HG03175 (cell line): ENCODE measurements around the gene JUP.
"Not testable (repeated sequence)": the region's sequence is repeated elsewhere in the genome, so short reads cannot be mapped to it uniquely, and the experiment has no call there.

Experiments used
- ATAC-seq: cut with Tn5 transposase; IDR thresholded peaks from one replicate; pipeline ENCODE4 v1.9.1; 2021; ENCODE audit warnings: mild to moderate bottlenecking, moderate library complexity; ENCODE audit not compliant: unreplicated experiment

Gene JUP

DNA sequence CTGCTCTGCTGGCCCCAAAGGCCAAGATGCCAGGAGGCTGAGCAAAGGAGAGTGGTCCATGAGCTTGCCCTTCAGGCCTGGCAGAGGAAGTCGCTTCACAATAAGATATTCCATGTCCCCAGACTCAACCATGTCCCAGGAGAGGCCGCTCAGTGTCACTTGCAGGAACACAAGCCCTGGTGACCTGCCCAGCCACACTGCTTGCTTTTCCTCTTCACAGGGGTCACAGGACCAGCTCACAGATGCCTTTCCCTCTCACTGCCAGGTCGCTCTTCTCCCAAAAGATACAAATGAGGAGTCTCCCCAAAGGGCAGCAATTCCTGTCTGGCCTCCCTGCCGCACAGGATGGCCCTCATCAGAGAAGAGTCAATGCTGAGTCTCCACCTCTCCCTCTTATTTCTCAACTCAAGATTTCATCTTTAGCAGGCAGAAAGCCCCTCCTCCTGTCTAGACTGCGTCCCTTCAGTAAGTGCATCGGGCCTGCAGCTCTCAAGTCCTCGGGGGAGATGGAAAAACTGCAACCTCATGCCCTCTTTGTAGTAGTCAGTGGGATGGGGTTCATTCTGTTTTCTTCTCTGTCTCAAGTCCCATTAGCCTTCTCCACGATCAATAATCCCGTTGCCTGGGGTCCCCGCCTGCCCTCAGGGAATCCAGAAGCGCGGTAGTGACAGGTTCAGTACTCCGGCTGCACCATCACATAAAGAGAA is 5.0 kb downstream of the JUP start:
- ATAC-seq = no peak

DNA sequence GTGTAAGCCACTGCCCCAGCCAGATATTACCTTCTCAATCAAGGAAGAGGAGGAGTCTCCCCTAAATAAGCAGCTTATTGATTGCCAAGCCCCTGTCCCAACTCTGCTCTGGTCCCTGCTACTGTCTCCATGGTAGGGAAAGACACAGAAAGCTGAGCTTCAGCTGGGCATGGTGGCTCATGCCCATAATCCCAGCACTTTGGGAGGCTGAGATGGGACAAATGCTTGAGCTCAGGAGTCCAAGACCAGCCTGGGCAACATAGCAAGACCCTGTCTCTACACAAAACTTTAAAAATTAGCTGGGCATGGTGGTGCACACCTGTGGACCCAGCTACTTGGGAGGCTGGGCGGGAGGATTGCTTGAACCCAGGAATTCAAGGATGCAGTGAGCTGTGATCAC is 6.6 kb downstream of the JUP start:
- ATAC-seq = no peak

DNA sequence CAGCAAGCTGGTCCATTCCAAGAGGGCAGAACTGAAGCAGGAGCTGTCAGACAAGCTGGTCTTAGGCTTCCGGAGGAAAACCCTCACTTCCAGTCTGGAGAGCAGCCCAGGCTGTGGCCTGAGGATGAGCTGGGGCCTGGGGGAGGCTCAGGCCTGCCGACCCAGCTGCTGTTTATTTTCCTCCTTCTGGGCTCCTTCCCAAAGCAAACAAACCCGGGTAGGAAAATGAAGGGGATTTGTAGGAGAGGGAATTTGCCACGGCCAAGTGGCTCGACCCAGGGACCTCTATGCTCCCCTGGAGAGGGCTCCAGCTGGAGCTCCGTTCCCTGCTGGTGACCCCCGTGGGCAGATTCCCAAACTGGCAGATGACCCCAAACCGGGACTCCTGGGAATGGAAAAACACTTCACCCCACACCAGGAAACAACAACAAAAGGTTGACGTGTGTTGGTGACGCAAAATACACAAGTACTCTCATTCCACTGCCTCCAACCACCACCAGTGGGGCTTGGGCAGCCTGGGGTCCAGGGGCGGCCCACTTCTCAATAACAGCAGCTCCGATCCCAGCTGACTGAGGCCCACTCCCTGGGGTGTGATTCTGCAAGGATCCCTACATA is 8.8 kb downstream of the JUP start:
- no peak for ATAC-seq

DNA sequence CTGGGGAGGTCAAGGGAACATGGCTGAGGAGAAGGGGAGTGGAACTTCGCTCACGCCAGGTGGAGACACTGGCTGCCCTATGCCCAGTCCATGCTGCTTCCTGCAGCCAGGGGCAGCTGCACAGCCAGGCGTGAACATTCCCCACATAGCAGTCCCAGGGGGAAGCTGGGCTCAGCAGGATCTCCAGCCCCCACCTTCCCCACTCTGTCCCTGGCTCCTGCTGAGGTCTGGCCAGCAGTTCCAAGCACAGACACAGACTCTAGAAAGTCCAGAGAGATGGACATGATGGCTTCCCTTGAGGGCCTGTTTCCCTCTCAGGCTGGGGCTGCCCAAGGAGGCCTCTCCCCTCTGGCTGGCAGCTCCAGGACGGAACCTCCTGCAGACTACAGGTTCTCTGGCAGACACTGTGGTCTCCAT is 9.3 kb downstream of the JUP start:
- no peak for ATAC-seq

DNA sequence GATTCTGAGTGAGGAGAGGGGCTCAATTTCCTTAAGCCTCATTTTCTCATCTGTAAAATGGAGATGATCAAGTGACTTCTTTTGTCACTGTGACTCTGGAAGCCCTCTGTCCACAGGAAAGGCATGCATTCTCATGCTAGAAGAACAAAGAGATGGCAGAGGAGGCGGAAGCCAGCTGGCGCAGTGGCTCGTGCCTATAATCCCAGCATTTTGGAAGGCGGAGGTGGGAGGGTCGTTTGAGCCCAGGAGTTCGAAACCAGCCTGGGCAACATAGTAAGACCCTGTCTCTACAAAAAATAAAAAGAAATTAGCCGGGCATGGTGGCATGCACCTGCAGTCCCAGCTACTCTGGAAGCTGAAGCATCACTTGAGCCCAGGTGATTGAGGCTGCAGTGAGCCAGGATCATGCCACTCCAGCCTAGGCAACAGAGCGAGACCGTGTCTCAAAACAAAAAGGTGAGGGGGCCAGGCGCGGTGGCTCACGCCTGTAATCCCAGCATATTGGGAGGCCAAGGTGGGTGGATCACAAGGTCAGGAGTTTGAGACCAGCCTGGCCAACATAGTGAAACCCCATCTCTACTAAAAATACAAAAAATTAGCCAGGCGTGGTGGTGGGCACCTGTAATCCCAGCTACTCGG is 10.1 kb downstream of the JUP start:
- not testable (repeated sequence) for ATAC-seq

DNA sequence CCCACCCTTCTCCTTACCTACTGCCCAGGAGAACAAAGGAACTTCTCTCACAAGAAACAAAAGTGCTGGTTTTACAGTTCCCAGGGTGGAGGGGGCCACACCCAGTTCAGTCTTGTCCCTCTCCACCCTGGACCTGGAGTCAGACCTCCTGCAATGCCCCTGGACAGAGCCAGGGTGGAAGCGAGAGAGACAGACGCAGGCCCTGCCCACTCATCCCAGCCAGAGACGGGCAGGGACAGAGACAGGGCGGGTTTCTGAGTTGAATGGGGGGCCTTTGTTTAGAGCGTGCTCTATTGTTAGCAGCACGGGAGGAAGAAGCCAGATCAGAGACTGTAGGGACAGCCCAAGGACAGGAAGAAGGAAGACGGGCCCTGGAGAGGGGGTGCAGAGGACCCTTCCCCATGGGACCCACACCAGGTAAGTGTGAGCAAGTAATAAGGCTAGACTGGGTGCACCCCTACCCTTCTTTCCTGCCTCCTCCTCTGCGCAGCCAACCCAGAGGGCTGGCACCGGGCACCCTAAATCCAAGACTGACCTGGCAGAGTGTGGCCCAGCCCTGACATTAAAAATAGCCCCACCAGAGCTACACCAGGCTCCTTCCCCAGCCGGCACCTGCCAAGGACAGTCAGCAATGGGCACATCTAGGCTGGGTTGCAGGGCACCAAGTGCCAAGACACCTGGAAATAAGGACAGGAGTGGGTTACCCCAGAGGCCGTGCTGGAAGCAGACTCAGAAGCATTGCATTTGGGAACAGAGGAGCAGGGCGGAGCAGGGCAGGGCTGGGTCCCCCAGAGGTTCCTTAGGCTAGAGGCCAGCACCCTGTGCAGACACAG is 10.9 kb downstream of the JUP start:
- ATAC-seq = no peak

DNA sequence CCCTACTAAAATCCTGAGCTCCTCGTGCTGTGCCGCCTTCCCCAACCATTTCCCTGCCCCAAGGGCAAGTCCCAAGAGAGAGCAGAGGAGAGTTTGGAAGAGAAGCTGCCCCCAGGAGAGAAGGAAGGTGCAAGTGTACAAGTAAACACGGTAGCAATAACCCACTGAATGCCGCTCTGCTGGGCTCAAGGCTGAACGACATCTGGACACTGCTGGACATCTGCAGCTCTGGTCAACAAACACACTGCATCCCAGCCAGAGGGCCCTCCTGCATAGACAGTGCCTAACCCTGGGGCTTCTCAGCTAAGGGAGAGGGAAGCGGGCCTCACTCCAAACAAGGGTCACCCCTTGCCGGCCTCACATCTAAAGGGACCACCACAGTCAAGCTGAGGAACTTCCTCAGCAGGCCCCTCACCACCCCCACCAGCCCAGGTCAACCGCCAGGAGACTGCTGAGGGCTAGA is 12.7 kb downstream of the JUP start:
- ATAC-seq = no peak

DNA sequence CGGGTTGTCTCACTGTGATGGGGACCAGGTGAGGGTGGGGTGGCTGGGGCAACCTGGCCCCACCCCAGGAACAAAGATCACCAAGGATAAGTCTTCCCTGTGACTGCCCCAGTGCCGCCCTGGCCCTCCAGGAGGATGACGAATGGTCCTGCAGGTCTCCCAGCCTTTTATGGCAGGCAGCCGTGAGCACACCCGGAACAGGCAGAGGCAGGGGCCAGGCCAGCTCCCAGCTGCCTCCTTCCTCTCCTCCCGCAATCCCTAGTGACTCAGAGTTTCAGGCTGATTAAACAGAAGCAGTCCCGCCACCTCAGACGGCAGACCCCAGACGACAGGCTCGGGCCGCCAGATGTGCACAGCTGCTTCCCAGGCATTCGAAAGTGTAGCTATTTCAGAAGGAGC is 13.3 kb downstream of the JUP start:
- no peak for ATAC-seq

DNA sequence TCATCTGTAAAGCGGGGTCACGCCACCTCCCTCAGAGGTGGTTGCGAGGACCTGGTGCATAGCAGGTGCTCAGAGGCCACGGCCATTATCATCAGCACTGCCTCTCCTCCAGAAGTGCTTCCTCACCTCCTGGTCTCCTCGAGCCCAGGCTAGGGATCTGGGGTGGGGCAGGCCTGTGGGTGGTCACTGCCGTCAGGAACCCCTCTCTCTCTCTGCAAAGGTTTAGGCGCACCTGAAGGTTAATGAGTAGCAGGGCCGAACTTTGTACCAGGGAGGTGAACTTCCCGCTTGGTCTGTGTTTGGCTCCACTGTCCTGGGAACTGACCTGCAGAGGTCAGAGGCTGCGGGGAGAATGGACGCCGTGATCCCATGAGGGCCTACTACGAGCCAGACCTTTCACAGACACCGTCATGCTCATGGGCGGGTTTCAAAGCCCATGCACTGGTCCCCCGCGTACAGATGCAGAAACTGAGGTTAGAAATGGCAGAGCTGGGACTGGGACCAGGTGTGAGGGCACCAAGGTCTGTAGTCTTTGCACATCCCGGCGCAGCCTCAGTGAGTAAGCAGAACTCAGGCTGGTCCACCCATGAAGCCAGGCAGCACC is 13.8 kb downstream of the JUP start:
- ATAC-seq = no peak

DNA sequence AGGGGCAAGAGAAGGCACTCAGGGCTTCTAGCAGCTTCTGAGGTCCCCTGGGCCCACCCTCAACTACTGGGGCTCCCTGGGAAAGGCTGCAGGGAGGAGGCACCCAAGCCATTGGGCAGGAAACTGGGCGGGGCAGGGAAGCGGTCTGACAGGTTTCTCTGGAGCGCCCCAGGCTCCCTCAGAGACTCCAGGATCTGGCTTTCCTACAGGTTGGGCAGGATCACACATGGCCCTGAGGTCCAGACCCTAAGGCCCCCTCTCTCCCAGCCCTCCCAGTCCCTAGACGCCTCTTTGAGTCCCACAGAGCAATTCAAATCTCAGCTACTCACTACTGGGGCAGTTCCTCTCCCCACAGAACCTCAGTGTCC is 14.3 kb downstream of the JUP start:
- no peak for ATAC-seq

DNA sequence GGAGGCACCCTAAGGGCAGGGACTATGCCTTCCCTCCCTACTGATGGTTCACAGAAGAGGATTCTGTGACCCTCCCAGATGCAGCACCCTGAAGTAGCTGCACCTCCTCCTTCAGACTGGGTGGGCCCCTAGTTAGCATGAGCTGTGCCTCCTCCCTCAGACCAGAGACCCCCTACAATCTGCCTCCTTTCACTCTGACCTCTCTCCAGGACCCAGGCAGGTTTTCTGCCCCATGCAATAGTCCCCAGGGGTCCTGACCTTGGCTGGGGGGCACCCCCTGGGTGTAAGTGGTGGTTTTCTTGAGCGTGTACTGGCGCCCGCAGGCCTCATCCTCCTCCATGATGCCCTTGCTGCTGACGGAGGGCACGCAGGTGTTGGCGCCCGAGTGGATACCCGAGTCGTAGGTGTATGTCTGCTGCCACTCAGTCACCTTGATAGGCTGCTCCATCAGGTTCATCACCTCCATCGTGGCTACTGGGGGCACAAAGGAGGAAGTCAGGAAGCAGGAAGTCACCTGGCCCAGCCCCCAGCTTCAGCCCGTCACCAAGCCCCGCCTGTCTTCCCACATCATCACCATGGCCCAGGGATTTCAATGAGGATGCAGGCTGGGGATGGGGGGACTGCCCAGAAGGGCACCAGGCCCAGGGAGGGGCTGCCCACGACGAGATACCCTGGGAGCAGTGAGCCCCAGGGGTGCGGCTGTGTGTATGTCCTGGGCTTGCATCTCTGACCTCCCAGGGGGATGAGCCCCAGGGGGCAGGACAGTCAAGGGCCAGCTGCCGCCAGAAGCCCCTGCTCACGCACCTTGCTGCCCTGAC is 14.9 kb downstream of the JUP start:
- no peak for ATAC-seq

DNA sequence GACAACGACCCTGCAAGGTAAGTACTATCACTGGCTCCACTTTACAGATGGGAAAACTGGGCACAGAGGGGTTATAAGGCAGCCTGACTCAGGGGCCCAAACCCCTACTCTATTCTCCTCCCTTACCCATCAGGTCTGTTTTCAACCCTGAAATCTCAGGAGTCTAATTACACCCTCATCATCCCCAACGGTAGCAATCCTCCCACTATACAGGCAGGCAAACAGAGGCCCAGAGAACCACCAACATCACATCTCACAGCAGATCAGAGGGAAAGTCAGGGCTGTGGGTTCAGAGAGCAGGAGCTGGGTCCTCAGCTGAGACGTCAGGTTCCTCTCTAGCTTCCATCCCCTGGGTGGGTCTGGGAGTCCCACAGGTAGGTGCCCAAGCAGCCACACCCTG is 16.5 kb downstream of the JUP start:
- no peak for ATAC-seq

DNA sequence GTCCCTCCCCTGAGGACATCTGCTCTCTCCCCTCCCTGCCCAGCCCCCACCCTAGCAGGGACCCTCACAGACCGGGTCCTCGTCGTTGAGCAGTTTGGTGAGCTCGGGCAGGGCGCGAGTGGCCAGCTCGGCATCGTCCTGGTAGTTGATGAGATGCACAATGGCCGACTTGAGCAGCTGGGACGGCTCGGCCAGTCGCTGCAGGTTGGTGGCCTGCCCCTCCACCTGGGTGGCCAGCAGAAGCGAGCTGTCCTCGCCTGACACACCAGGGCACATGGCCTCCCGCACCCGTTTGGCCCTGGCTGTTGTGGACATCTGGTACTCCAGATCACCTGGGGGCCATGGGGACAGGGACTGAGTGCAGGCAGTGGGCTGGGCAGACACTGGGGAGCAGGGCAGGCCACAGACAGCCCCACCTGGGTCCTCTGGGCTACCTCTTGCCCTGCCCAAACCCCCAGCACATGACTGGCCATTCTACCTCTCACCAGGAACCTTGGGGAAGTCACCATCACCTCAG is 17.1 kb downstream of the JUP start:
- no peak for ATAC-seq

DNA sequence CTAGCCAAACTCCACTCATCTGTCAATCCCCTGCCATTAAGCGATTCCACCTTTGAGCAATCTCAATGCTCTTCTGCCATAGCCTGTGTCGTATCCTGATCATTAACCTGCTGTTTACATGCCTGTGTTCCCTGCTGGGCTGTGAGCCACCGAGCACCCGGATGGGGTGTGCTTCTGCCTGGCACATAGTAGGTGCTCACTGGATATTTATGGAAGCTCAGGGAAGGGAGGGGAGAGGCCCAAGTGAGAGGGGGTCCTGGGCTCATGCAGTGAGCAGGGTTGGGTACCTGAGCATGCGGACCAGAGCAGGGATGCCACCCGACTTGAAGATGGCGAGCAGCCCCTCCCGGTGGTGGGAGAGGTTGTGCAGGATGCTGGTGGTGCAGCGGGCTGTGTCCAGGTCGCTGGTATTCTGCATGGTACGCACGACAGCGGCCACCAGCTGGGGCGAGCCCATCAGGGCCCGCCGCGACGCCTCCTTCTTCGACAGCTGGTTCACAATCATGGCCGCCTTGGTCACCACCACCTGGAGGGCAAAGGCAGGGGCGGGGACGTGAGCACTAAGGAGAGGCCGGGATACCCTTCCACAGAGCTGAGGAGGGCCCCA is 17.7 kb downstream of the JUP start:
- no peak for ATAC-seq

DNA sequence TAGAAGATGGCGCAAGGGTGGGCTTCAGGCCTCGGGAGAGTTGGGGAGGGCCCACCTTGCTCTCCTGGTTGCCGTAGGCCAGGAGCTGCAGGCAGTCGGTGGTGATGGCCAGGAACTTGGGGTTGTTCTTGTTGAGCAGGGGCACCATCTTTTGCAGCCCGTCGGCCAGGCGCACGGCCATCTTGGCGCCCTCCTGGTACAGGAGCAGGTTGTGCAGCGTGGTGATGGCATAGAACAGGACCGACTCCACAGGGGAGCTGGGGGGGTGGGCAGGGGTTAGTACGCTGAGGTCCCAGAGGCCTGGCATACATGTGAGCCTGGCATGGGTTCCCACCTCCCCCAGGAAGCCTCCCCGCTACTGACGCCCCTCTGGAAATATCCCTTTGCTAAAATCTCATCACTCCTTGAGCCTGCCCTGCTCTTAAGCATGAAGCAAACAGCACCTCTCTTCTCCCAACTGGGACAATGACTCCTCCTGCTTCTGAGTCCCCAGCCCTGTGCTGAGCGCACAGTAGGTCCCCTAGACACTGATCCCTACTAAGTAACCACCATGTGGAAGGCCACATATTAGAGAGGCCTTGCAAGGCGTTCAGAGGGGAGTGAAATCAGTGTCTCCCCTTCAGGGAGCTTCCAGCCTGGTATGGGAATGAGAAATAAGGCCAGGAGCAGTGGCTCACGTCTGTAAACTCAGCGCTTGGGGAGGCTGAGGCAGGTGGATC is 19.0 kb downstream of the JUP start:
- no peak for ATAC-seq

DNA sequence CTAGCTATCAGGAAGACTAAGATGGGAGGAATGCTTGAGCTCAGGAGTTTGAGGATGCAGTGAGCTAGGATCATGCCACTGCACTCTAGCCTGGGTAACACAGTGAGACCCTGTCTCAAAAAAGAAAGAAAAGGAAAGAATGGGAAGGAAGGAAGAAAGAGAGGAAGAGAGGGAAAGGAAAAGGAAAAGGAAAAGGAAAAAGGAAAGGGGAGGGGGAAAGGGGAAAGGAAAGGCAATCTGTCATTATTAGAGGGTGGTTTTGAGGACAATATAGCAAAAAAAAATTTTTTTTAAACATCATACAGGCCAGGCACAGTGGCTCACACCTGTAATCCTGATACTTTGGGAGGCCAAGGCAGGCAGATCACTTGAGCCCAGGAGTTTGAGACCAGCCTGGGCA is 20.4 kb downstream of the JUP start:
- ATAC-seq = no peak

DNA sequence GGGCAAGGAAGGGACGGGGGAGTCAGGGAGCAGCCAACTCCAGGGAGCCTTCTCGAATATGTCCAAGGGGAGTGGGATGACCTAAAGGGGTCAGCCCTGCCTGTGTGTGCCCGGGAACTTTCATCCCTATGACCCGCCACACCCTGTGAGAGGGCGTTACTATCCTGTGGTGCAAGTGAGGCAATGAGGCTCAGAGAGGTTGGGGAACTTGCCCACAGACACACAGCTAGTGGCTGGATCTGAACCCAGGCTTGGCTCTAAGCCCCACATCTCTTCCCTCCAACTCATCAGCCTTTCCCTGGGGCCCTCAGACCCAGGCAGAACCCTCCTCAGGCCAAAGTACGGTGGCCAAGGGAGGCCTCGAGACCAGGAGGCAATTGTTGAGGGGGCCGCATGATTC is 23.2 kb downstream of the JUP start:
- no peak for ATAC-seq

DNA sequence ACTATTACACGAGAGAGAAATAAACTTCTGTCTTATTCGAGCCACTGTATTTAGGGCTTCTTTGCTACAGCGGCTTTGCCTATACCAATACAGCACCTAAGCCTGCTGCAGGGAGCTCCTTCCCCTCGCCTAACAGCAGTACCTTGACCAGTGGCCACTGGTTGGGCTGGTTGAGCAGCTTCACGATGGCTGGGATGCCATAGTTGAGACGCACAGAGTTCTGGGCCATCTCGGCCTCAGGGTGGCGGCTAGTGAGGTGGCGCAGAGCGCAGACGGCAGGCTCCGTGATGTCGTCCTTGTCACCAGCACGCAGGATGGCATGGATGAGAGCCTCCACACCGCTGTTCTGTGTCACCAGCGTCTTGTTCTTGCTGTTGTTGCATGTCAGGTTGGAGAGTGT is 23.7 kb downstream of the JUP start:
- ATAC-seq = no peak

DNA sequence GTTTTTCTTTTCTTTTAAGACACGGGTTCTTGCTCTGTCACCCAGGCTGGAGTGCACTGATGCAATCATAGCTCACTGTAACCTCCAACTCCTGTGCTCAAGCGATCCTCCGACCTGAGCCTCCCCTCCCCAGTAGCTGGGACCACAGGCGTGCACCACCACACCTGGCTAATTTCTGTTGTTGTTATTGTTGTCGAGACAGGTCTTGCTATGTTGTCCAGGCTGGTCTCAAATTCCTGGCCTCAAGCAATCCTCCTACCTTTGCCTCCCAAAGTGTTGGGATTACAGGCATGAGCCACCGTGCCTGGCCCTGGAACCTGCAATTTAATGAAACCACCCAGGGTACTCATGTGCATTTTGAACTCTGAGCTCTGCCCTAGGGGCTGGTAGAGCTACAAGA is 24.1 kb downstream of the JUP start:
- ATAC-seq = no peak
